PFSK-1 (cell line): ENCODE results near the gene KRT13.

ENCODE experiments used
- FOXP2 ChIP-seq: optimal IDR thresholded peaks from 2 replicates; pipeline ENCODE3; 2011; ENCODE audit warnings: borderline replicate concordance, control low read depth, inconsistent platforms; ENCODE audit not compliant: insufficient read depth; ENCODE audit errors: extremely low read length, extremely low read depth
- POLR2AphosphoS5 ChIP-seq: IDR thresholded peaks from 2 replicates; pipeline ENCODE4 v1.6.1; 2012; ENCODE audit warnings: low read depth, mild to moderate bottlenecking, control low read depth, low read length, moderate library complexity
- REST ChIP-seq, 2 experiments: IDR thresholded peaks; 2 replicates each; pipeline versions ENCODE4 v1.6.1 to v1.8.0; 2011 to 2012; ENCODE audit warnings: low read depth in 2 of 2, low read length in 2 of 2, control low read depth in 1 of 2, inconsistent platforms in 1 of 2, mild to moderate bottlenecking in 1 of 2, moderate library complexity in 1 of 2; ENCODE audit not compliant: insufficient read depth in 1 of 2
- SIN3A ChIP-seq: IDR thresholded peaks from 2 replicates; pipeline ENCODE4 v1.6.1; 2012; ENCODE audit warnings: mild to moderate bottlenecking, low read length, moderate library complexity, borderline replicate concordance; ENCODE audit not compliant: insufficient read depth
- TAF1 ChIP-seq: IDR thresholded peaks from 2 replicates; pipeline ENCODE4 v1.6.1; 2012; ENCODE audit warnings: low read length, control low read depth, borderline replicate concordance; ENCODE audit not compliant: insufficient read depth

GRCh38 chr17:41452281-41452680, 53.1 kb downstream of the KRT13 start:
- TF ChIP-seq REST (IDR thresholded peaks at IDR 0.05; ENCODE audit: insufficient read depth in 1 of 2, low read depth in 2 of 2, low read length in 2 of 2) (no peak), TAF1 (no peak), POLR2AphosphoS5 (no peak), SIN3A (no peak), FOXP2 (no peak)
